Tibial nerve (tissue), 3 donors: ENCODE measurements around the gene GALNT12.

Experiments used
- EP300 ChIP-seq, 2 donors: sonication (generic); formaldehyde crosslinking; IDR thresholded peaks; one replicate each; pipeline ENCODE4 v1.6.1; 2017; ENCODE audit warnings: antibody characterized with exemption in 2 of 2, mild to moderate bottlenecking in 1 of 2
- POLR2A ChIP-seq, 2 donors: fragments of 450-650 bp; IDR thresholded peaks; one replicate each; pipeline ENCODE4 v1.6.1; 2017; ENCODE audit warnings: antibody characterized with exemption in 2 of 2, mild to moderate bottlenecking in 2 of 2, moderate library complexity in 2 of 2

GRCh38 chr9:98775831-98776441 lies 31.5 kb upstream of the GALNT12 start:
- TF ChIP-seq POLR2A (IDR thresholded peaks at IDR 0.05) (no peak), EP300 (IDR thresholded peaks at IDR 0.05) (no peak)
